Ovary (tissue), 3 donors: Measurements from ENCODE around the gene CHAD.

Experiments used
- EP300 ChIP-seq: sonication (generic); formaldehyde crosslinking; IDR thresholded peaks from one replicate; pipeline ENCODE4 v1.6.1; 2017; ENCODE audit warnings: antibody characterized with exemption
- TF ChIP-seq, protein P1 (sequence below), 3 donors: fragments of 450-650 bp in 2 of 3; fragments of 200-600 bp in 1 of 3; IDR thresholded peaks; one replicate each; pipeline versions ENCODE4 v1.5.1 to v1.8.0; 2016 to 2022; ENCODE audit warnings: antibody characterized with exemption in 3 of 3, mild to moderate bottlenecking in 1 of 3
- donor health status: DM: no; HTN: no; CAD: no.

- TF ChIP-seq, protein P1, sequence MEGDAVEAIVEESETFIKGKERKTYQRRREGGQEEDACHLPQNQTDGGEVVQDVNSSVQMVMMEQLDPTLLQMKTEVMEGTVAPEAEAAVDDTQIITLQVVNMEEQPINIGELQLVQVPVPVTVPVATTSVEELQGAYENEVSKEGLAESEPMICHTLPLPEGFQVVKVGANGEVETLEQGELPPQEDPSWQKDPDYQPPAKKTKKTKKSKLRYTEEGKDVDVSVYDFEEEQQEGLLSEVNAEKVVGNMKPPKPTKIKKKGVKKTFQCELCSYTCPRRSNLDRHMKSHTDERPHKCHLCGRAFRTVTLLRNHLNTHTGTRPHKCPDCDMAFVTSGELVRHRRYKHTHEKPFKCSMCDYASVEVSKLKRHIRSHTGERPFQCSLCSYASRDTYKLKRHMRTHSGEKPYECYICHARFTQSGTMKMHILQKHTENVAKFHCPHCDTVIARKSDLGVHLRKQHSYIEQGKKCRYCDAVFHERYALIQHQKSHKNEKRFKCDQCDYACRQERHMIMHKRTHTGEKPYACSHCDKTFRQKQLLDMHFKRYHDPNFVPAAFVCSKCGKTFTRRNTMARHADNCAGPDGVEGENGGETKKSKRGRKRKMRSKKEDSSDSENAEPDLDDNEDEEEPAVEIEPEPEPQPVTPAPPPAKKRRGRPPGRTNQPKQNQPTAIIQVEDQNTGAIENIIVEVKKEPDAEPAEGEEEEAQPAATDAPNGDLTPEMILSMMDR (IDR thresholded peaks at IDR 0.05) = no peak
- no peak for TF ChIP-seq EP300
Measured at GRCh38 chr17:50475362-50475761, 6.7 kb upstream of the CHAD start.
